ENCODE data around the gene HIPK3. TPM values are rescaled to one million over a fixed set of nuclear protein-coding genes. Genes with fewer than 3 reads are reported as not detected.

The HIPK3 gene
- polyA plus RNA-seq, 1 donor (not counting 4 experiments of a cell fraction or from before 2014, with no cell fraction given): 37.3 TPM

DNA sequence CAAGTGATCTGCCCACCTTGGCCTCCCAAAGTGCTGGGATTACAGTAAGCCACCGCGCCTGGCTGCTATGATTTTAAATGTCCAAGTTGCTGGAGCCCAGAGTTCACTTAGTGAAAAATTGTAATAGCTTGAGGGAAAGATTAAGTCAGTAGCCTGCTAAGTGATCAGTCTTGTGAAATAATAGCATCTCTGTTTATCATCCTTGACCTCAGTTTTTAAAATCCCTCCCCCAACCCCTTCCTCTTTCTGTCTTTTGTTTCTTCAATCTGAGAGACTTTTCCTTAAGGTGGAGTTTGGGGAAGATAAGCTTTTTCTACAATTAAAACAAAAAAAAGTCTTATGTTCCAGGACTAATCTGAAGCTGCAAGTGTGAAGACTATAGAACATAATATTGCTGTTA is 6.4 kb downstream of the HIPK3 start:
- H4K20me1 ChIP-seq (ENCODE audit: control insufficient read depth, extremely low read depth, insufficient read depth, low read length): peaks cover 8% of the 10 kb centered on the region
- no peak overlapping the region for H2AFZ ChIP-seq (ENCODE audit: control insufficient read depth, low read length)
- DNase-seq (ENCODE audit: low read depth, low spot score) (no peak), FAIRE-seq (no peak)
- H3K9me3 ChIP-seq (ENCODE audit: control insufficient read depth, low read depth, low read length): no peaks in the 10 kb centered on the region
- peaks cover 98% of the 10 kb centered on the region for H3K79me2 ChIP-seq (ENCODE audit: control insufficient read depth, insufficient read depth, low read length)
- no peak overlapping the region for H3K27ac ChIP-seq (ENCODE audit: control insufficient read depth, insufficient read depth, low read length)
- peaks cover 15% of the 10 kb centered on the region for H3K4me1 ChIP-seq (ENCODE audit: control insufficient read depth, extremely low read depth, insufficient read depth, low read length)
- H3K4me3 ChIP-seq (ENCODE audit: control insufficient read depth in 2 of 3, extremely low read depth in 1 of 3, insufficient read depth in 2 of 3, low read depth in 1 of 3, low read length in 3 of 3): no peak overlapping the region
- TF ChIP-seq, protein P1, sequence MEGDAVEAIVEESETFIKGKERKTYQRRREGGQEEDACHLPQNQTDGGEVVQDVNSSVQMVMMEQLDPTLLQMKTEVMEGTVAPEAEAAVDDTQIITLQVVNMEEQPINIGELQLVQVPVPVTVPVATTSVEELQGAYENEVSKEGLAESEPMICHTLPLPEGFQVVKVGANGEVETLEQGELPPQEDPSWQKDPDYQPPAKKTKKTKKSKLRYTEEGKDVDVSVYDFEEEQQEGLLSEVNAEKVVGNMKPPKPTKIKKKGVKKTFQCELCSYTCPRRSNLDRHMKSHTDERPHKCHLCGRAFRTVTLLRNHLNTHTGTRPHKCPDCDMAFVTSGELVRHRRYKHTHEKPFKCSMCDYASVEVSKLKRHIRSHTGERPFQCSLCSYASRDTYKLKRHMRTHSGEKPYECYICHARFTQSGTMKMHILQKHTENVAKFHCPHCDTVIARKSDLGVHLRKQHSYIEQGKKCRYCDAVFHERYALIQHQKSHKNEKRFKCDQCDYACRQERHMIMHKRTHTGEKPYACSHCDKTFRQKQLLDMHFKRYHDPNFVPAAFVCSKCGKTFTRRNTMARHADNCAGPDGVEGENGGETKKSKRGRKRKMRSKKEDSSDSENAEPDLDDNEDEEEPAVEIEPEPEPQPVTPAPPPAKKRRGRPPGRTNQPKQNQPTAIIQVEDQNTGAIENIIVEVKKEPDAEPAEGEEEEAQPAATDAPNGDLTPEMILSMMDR (optimal IDR thresholded peaks at IDR 0.05 in 1 of 3, IDR thresholded peaks at IDR 0.05 in 1 of 3, conservative IDR thresholded peaks at IDR 0.05 in 1 of 3; ENCODE audit: extremely low read depth in 1 of 3, insufficient read depth in 2 of 3, low read length in 3 of 3): no peak
- no peak for TF ChIP-seq EZH2 (IDR thresholded peaks at IDR 0.05; ENCODE audit: low read length)
- H3K9me1 ChIP-seq (ENCODE audit: control insufficient read depth, extremely low read depth, insufficient read depth, low read length): no peaks in the 10 kb centered on the region
- H3K27me3 ChIP-seq (ENCODE audit: control insufficient read depth, extremely low read depth, insufficient read depth, low read length): no peaks in the 10 kb centered on the region
- H3K36me3 ChIP-seq (ENCODE audit: control insufficient read depth in 2 of 2, extremely low read depth in 1 of 2, insufficient read depth in 2 of 2, low read length in 2 of 2): no peaks in the 10 kb centered on the region
- dilution Hi-C loops (cut with MboI; ENCODE audit: extremely low pct_ligation_motif_present, low sequenced_read_pairs): no loop called here
- H3K4me2 ChIP-seq (ENCODE audit: control insufficient read depth, extremely low read depth, insufficient read depth, low read depth, low read length): no peak overlapping the region
- no peak overlapping the region for H3K9ac ChIP-seq (ENCODE audit: control insufficient read depth, extremely low read depth, insufficient read depth, low read length)

DNA sequence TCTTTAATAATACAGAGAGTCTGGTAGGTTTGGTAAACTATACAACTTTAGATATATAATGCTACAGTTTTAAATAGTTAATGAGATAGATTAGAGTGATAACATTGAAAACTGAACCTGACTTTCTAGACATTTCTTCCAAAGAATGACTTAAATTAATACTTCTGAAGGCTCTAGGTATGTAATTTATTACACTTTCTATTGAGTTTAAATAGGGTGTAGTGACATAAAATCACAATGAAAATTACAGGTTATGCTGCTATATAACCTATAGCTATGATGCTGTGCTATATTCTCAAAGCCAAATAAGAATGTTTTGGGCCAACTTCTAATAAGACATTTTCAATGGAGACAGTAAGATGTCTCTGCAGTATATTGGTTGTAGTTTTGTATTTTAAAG is 7.7 kb downstream of the HIPK3 start:
- H3K4me3 ChIP-seq (ENCODE audit: control insufficient read depth in 2 of 3, extremely low read depth in 1 of 3, insufficient read depth in 2 of 3, low read depth in 1 of 3, low read length in 3 of 3): no peak overlapping the region
- H3K4me2 ChIP-seq (ENCODE audit: control insufficient read depth, extremely low read depth, insufficient read depth, low read depth, low read length): no peak overlapping the region
- no peak overlapping the region for H2AFZ ChIP-seq (ENCODE audit: control insufficient read depth, low read length)
- peaks cover 8% of the 10 kb centered on the region for H4K20me1 ChIP-seq (ENCODE audit: control insufficient read depth, extremely low read depth, insufficient read depth, low read length)
- H3K4me1 ChIP-seq (ENCODE audit: control insufficient read depth, extremely low read depth, insufficient read depth, low read length): peaks cover 18% of the 10 kb centered on the region
- TF ChIP-seq, protein P1 (optimal IDR thresholded peaks at IDR 0.05 in 1 of 3, IDR thresholded peaks at IDR 0.05 in 1 of 3, conservative IDR thresholded peaks at IDR 0.05 in 1 of 3; ENCODE audit: extremely low read depth in 1 of 3, insufficient read depth in 2 of 3, low read length in 3 of 3): no peak
- H3K79me2 ChIP-seq (ENCODE audit: control insufficient read depth, insufficient read depth, low read length): peaks cover 97% of the 10 kb centered on the region
- DNase-seq (ENCODE audit: low read depth, low spot score) (no peak), FAIRE-seq (no peak)
- no peaks in the 10 kb centered on the region for H3K9me1 ChIP-seq (ENCODE audit: control insufficient read depth, extremely low read depth, insufficient read depth, low read length)
- dilution Hi-C loops (cut with MboI; ENCODE audit: extremely low pct_ligation_motif_present, low sequenced_read_pairs): no loop called here
- H3K9ac ChIP-seq (ENCODE audit: control insufficient read depth, extremely low read depth, insufficient read depth, low read length): no peak overlapping the region
- H3K27ac ChIP-seq (ENCODE audit: control insufficient read depth, insufficient read depth, low read length): no peak overlapping the region
- no peaks in the 10 kb centered on the region for H3K9me3 ChIP-seq (ENCODE audit: control insufficient read depth, low read depth, low read length)
- no peaks in the 10 kb centered on the region for H3K27me3 ChIP-seq (ENCODE audit: control insufficient read depth, extremely low read depth, insufficient read depth, low read length)
- H3K36me3 ChIP-seq (ENCODE audit: control insufficient read depth in 2 of 2, extremely low read depth in 1 of 2, insufficient read depth in 2 of 2, low read length in 2 of 2): no peaks in the 10 kb centered on the region

All from keratinocyte (primary cell).